BE2C (cell line): ENCODE results near the gene FOXM1.
A peak's percentile ranks its signal among the peaks of the same experiment; 100 is the strongest.

Source experiments
- DNase-seq: peaks from one replicate; pipeline ENCODE4 v3.0.0-alpha.2; 2020
- H3K27me3 ChIP-seq: fragments of 250-450 bp; sonication (Bioruptor Pico); 2 replicates; pipeline ENCODE4 v1.5.1; 2020; ENCODE audit warnings: mild to moderate bottlenecking
- H3K36me3 ChIP-seq: fragments of 250-450 bp; sonication (Bioruptor Pico); 2 replicates; pipeline ENCODE4 v1.5.1; 2020; ENCODE audit warnings: mild to moderate bottlenecking
- H3K4me1 ChIP-seq: fragments of 250-450 bp; sonication (Bioruptor Pico); 2 replicates; pipeline ENCODE4 v1.5.1; 2020
- H3K4me3 ChIP-seq: 2 replicates; pipeline ENCODE4 v1.5.1; 2011; ENCODE audit warnings: low read depth, low read length
- H3K9me3 ChIP-seq: fragments of 250-450 bp; sonication (Bioruptor Pico); 2 replicates; pipeline ENCODE4 v1.5.1; 2020
- TF ChIP-seq, protein P1 (sequence below): IDR thresholded peaks from 2 replicates; pipeline ENCODE4 v1.5.1; 2012; ENCODE audit warnings: mild to moderate bottlenecking, low read depth, low read length

FOXM1 gene

GRCh38 chr12:2812290-2813213, 64.4 kb downstream of the FOXM1 start, which contains the start of gene ITFG2:
Gene ITFG2 (plus strand): TSS chr12:2812668. CDS start chr12:2812761, 93 bp downstream.
- peak; percentile 98 for DNase-seq
- Histone ChIP-seq H3K36me3 (peaks cover 22% of the 10 kb centered on the region), H3K9me3 (no peaks in the 10 kb centered on the region), H3K4me1 (no peaks in the 10 kb centered on the region), H3K4me3 (peak within 1 kb of the TSS; percentile 86), H3K27me3 (no peaks in the 10 kb centered on the region)
- TF ChIP-seq, protein P1, sequence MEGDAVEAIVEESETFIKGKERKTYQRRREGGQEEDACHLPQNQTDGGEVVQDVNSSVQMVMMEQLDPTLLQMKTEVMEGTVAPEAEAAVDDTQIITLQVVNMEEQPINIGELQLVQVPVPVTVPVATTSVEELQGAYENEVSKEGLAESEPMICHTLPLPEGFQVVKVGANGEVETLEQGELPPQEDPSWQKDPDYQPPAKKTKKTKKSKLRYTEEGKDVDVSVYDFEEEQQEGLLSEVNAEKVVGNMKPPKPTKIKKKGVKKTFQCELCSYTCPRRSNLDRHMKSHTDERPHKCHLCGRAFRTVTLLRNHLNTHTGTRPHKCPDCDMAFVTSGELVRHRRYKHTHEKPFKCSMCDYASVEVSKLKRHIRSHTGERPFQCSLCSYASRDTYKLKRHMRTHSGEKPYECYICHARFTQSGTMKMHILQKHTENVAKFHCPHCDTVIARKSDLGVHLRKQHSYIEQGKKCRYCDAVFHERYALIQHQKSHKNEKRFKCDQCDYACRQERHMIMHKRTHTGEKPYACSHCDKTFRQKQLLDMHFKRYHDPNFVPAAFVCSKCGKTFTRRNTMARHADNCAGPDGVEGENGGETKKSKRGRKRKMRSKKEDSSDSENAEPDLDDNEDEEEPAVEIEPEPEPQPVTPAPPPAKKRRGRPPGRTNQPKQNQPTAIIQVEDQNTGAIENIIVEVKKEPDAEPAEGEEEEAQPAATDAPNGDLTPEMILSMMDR, result no peak

- TF ChIP-seq, protein P1, result no peak
- Histone ChIP-seq H3K4me3 (peak overlapping the region; percentile 86), H3K9me3 (no peaks in the 10 kb centered on the region), H3K27me3 (no peaks in the 10 kb centered on the region), H3K36me3 (peaks cover 15% of the 10 kb centered on the region), H3K4me1 (no peaks in the 10 kb centered on the region)
- DNase-seq, result no peak
These were observed 65.2 kb downstream of the FOXM1 start for GRCh38 chr12:2811801-2812200.
